ENCODE data around the gene TUBB3. TPM values are rescaled to one million over a fixed set of nuclear protein-coding genes. Genes with fewer than 3 reads are reported as not detected.
A peak's percentile ranks its signal among the peaks of the same experiment; 100 is the strongest.
"Not testable (repeated sequence)": the region's sequence is repeated elsewhere in the genome, so short reads cannot be mapped to it uniquely, and the experiment has no call there.

The TUBB3 gene
- total RNA-seq, 1 experiment from 2014 or later = 607 TPM

GRCh38 chr16:89934019-89934418, 10.9 kb downstream of the TUBB3 start:
- H3K4me3 ChIP-seq (ENCODE audit: insufficient read depth, low read depth, low read length); H3K36me3 ChIP-seq (replicated peaks; ENCODE audit: control insufficient read depth, insufficient read depth, low read length); H3K27me3 ChIP-seq (ENCODE audit: control insufficient read depth, insufficient read depth, low read length); DNase-seq: not testable (repeated sequence)

GRCh38 chr16:89934611-89935553, 11.7 kb downstream of the TUBB3 start:
- no peaks in the 10 kb centered on the region for H3K27me3 ChIP-seq (ENCODE audit: control insufficient read depth, insufficient read depth, low read length)
- peaks cover 10% of the 10 kb centered on the region for H3K36me3 ChIP-seq (replicated peaks; ENCODE audit: control insufficient read depth, insufficient read depth, low read length)
- DNase-seq = no peak
- no peak overlapping the region for H3K4me3 ChIP-seq (ENCODE audit: insufficient read depth, low read depth, low read length)

GRCh38 chr16:89935620-89936019, 12.5 kb downstream of the TUBB3 start:
- H3K4me3 ChIP-seq (ENCODE audit: insufficient read depth, low read depth, low read length); H3K36me3 ChIP-seq (replicated peaks; ENCODE audit: control insufficient read depth, insufficient read depth, low read length); DNase-seq; H3K27me3 ChIP-seq (ENCODE audit: control insufficient read depth, insufficient read depth, low read length): not testable (repeated sequence)

- Histone ChIP-seq H3K27me3 (ENCODE audit: control insufficient read depth, insufficient read depth, low read length) (no peaks in the 10 kb centered on the region), H3K4me3 (ENCODE audit: insufficient read depth, low read depth, low read length) (no peak overlapping the region), H3K36me3 (replicated peaks; ENCODE audit: control insufficient read depth, insufficient read depth, low read length) (peaks cover 10% of the 10 kb centered on the region)
- no peak for DNase-seq
These were observed 12.9 kb downstream of the TUBB3 start for GRCh38 chr16:89936034-89936433.

- H3K36me3 ChIP-seq (replicated peaks; ENCODE audit: control insufficient read depth, insufficient read depth, low read length) = peaks cover 10% of the 10 kb centered on the region
- no peak overlapping the region for H3K4me3 ChIP-seq (ENCODE audit: insufficient read depth, low read depth, low read length)
- no peaks in the 10 kb centered on the region for H3K27me3 ChIP-seq (ENCODE audit: control insufficient read depth, insufficient read depth, low read length)
- DNase-seq = no peak
These were observed 13.4 kb downstream of the TUBB3 start for GRCh38 chr16:89936508-89936907.

GRCh38 chr16:89936981-89937380, 13.8 kb downstream of the TUBB3 start:
- DNase-seq = no peak
- Histone ChIP-seq H3K36me3 (replicated peaks; ENCODE audit: control insufficient read depth, insufficient read depth, low read length) (peaks cover 6% of the 10 kb centered on the region), H3K4me3 (ENCODE audit: insufficient read depth, low read depth, low read length) (no peak overlapping the region), H3K27me3 (ENCODE audit: control insufficient read depth, insufficient read depth, low read length) (no peaks in the 10 kb centered on the region)

GRCh38 chr16:89938175-89938885, 15.2 kb downstream of the TUBB3 start:
- H3K4me3 ChIP-seq (ENCODE audit: insufficient read depth, low read depth, low read length) = no peak overlapping the region
- no peak for DNase-seq
- peaks cover 3% of the 10 kb centered on the region for H3K36me3 ChIP-seq (replicated peaks; ENCODE audit: control insufficient read depth, insufficient read depth, low read length)
- H3K27me3 ChIP-seq (ENCODE audit: control insufficient read depth, insufficient read depth, low read length) = no peaks in the 10 kb centered on the region

GRCh38 chr16:89944773-89945172, 21.6 kb downstream of the TUBB3 start:
- Histone ChIP-seq H3K36me3 (replicated peaks; ENCODE audit: control insufficient read depth, insufficient read depth, low read length) (no peaks in the 10 kb centered on the region), H3K27me3 (ENCODE audit: control insufficient read depth, insufficient read depth, low read length) (peaks cover 21% of the 10 kb centered on the region), H3K4me3 (ENCODE audit: insufficient read depth, low read depth, low read length) (no peak overlapping the region)
- no peak for DNase-seq

- DNase-seq = no peak
- Histone ChIP-seq H3K4me3 (ENCODE audit: insufficient read depth, low read depth, low read length) (no peak overlapping the region), H3K27me3 (ENCODE audit: control insufficient read depth, insufficient read depth, low read length) (peaks cover 21% of the 10 kb centered on the region), H3K36me3 (replicated peaks; ENCODE audit: control insufficient read depth, insufficient read depth, low read length) (no peaks in the 10 kb centered on the region)
These were observed 22.5 kb downstream of the TUBB3 start for GRCh38 chr16:89945654-89946053.

GRCh38 chr16:89946515-89946914, 23.4 kb downstream of the TUBB3 start:
- Histone ChIP-seq H3K4me3 (ENCODE audit: insufficient read depth, low read depth, low read length) (no peak overlapping the region), H3K36me3 (replicated peaks; ENCODE audit: control insufficient read depth, insufficient read depth, low read length) (no peaks in the 10 kb centered on the region), H3K27me3 (ENCODE audit: control insufficient read depth, insufficient read depth, low read length) (peaks cover 21% of the 10 kb centered on the region)
- no peak for DNase-seq

GRCh38 chr16:89949121-89949742, 26.1 kb downstream of the TUBB3 start:
- Histone ChIP-seq H3K27me3 (ENCODE audit: control insufficient read depth, insufficient read depth, low read length) (peaks cover 21% of the 10 kb centered on the region), H3K36me3 (replicated peaks; ENCODE audit: control insufficient read depth, insufficient read depth, low read length) (no peaks in the 10 kb centered on the region), H3K4me3 (ENCODE audit: insufficient read depth, low read depth, low read length) (peak overlapping the region; percentile 49)
- peak; percentile 80 for DNase-seq

- peaks cover 21% of the 10 kb centered on the region for H3K27me3 ChIP-seq (ENCODE audit: control insufficient read depth, insufficient read depth, low read length)
- no peak overlapping the region; the same call in 1 of the 2 replicates for H3K4me3 ChIP-seq (ENCODE audit: insufficient read depth, low read depth, low read length)
- H3K36me3 ChIP-seq (replicated peaks; ENCODE audit: control insufficient read depth, insufficient read depth, low read length) = no peaks in the 10 kb centered on the region
- DNase-seq = no peak
These were observed 26.6 kb downstream of the TUBB3 start for GRCh38 chr16:89949756-89950155.

GRCh38 chr16:89951509-89951908, 28.4 kb downstream of the TUBB3 start:
- no peaks in the 10 kb centered on the region for H3K36me3 ChIP-seq (replicated peaks; ENCODE audit: control insufficient read depth, insufficient read depth, low read length)
- no peak overlapping the region for H3K4me3 ChIP-seq (ENCODE audit: insufficient read depth, low read depth, low read length)
- peaks cover 21% of the 10 kb centered on the region for H3K27me3 ChIP-seq (ENCODE audit: control insufficient read depth, insufficient read depth, low read length)
- DNase-seq = peak; percentile 61

- DNase-seq = no peak
- peaks cover 18% of the 10 kb centered on the region for H3K27me3 ChIP-seq (ENCODE audit: control insufficient read depth, insufficient read depth, low read length)
- H3K36me3 ChIP-seq (replicated peaks; ENCODE audit: control insufficient read depth, insufficient read depth, low read length) = no peaks in the 10 kb centered on the region
- no peak overlapping the region for H3K4me3 ChIP-seq (ENCODE audit: insufficient read depth, low read depth, low read length)
These were observed 28.9 kb downstream of the TUBB3 start for GRCh38 chr16:89952049-89952448.
